C4-2B (cell line): ENCODE results near the gene CSRNP3.

Experiments
- CTCF ChIP-seq: fragments of 450-650 bp; conservative IDR thresholded peaks from 2 replicates; pipeline ENCODE4 v1.5.1; 2017; ENCODE audit warnings: mild to moderate bottlenecking
- ZFX ChIP-seq: fragments of 450-650 bp; IDR thresholded peaks from 2 replicates; pipeline ENCODE4 v1.6.1; 2017

DNA sequence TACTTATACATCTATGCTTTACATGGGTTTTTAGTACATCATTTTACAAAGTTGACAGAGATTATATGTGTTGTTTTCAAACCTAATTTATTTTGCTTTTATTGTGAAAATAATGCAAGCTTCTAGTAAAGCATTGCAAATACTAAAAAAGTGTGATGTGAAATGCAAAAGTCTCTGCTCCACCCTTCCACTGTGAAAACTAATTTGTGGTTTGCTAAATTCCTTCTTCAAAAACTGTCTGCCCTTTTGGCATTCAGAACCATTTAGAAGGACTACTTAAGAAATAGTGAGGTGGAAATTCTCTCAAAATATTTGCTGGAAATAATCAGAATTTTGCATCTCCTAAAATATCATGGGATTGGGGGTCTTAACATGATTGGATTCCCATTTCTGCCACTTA is 78.4 kb downstream of the CSRNP3 start:
- no peak for TF ChIP-seq CTCF
- TF ChIP-seq ZFX = no peak
